Measurements from ENCODE around the gene TNK2.

TNK2 gene

GRCh38 chr3:195860456-195860855 is 47.9 kb downstream of the TNK2 start:
- no peak for TF ChIP-seq CTCF (conservative IDR thresholded peaks at IDR 0.05; ENCODE audit: low read depth, low read length)
- no peak overlapping the region for H3K4me3 ChIP-seq (ENCODE audit: low read length)
- no peak for DNase-seq (ENCODE audit: low read depth)

- no peak overlapping the region for H3K4me3 ChIP-seq (ENCODE audit: low read length)
- TF ChIP-seq CTCF (conservative IDR thresholded peaks at IDR 0.05; ENCODE audit: low read depth, low read length) = no peak
- DNase-seq (ENCODE audit: low read depth) = no peak
Measured at GRCh38 chr3:195859846-195860411, 48.4 kb downstream of the TNK2 start.

GRCh38 chr3:195859061-195859845 is 49.1 kb downstream of the TNK2 start:
- TF ChIP-seq CTCF (conservative IDR thresholded peaks at IDR 0.05; ENCODE audit: low read depth, low read length) = peak; percentile 99
- H3K4me3 ChIP-seq (ENCODE audit: low read length) = no peak overlapping the region
- DNase-seq (ENCODE audit: low read depth) = no peak

GRCh38 chr3:195856410-195857084 is 51.8 kb downstream of the TNK2 start:
- H3K4me3 ChIP-seq (ENCODE audit: low read length) = no peak overlapping the region
- no peak for TF ChIP-seq CTCF (conservative IDR thresholded peaks at IDR 0.05; ENCODE audit: low read depth, low read length)
- no peak for DNase-seq (ENCODE audit: low read depth)

GRCh38 chr3:195855471-195856409 is 52.6 kb downstream of the TNK2 start:
- no peak overlapping the region for H3K4me3 ChIP-seq (ENCODE audit: low read length)
- peak; percentile 11 for TF ChIP-seq CTCF (conservative IDR thresholded peaks at IDR 0.05; ENCODE audit: low read depth, low read length)
- no peak for DNase-seq (ENCODE audit: low read depth)

GRCh38 chr3:195854628-195855294 is 53.6 kb downstream of the TNK2 start:
- TF ChIP-seq CTCF (conservative IDR thresholded peaks at IDR 0.05; ENCODE audit: low read depth, low read length) = no peak
- H3K4me3 ChIP-seq (ENCODE audit: low read length) = no peak overlapping the region

More at GRCh38 chr3:195854628-195855294, 53.6 kb downstream of the TNK2 start:
- no peak for DNase-seq (ENCODE audit: low read depth)
